CD4-positive, alpha-beta T cell treated with Interleukin-4 for 4 hours (primary cell): ENCODE data around the gene MRPL38.

Source experiments
- DNase-seq: peaks from one replicate; pipeline ENCODE4 v3.0.0-alpha.2; 2020

The MRPL38 gene

DNA sequence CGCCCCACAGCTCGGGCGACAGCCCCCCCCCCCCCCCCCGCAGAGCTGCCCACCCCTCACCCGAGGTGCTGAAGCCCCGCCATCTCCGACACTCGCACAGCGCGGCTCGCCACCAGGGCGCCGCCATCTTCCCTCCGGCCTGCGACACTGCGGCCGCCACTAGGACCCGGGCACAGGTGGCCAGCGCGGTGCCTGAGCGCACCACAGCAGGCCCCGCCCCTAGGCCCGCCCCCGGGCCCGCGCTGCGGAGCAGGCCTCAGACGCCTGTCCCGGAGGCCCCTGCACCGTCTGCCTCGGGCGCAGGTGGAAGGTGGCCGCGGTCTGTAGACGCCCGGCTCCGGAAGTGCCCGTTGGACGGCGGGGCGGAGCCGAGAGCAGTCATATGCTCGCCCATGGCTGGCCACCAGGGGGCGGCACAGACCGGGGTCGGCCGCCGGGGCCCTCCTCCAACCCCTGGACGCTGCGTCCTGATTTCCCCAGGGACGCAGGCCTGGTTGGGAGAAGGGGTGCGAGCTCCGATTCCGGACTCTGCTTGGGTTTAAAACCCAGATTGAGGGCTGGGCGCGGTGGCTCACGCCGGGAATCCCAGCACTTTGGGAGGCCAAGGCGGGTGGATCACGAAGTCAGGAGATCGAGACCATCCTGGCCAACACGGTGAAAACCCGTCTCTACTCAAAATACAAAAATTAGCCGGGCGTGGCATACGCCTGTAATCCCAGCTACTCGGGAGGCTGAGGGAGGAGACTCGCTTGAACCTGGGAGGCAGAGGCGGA lies at the start of gene MRPL38:
Gene MRPL38 (minus strand): TSS at position 136 of the 773 bp plus-strand sequence. CDS start 9 bp downstream, at position 127.
- DNase-seq = peak; percentile 94

DNA sequence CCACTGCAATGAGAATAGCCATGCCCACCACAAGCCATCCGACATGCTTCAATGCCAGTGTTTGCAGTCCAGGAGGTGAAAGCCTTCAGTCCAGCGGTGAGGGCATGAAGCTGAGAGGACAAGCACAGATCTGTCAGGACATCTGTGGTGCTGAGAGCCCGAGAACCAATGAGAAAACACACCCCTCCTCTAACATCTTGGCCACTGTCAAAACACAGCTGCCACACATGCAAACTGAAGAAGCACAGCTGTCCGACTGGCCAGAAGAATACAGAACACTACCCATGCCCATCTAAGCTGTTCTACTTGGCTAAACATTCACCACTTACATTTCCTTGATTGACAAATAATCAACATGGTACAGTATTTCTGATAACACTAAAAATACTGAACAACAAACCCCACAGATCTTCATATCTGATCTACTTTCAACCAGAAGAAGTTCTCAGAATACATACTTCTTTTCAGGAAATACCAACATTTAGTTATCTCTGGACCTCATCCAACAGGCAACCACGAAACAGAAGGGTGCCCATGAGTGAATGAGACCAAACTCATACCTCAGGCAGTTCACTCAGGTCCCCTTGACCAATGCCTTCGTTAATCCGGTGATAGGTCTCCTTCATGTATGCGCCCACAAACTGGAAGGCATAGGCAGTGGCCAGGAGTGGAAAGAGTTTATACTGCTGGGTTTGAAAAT lies 46.3 kb upstream of the MRPL38 start:
- no peak for DNase-seq

GRCh38 chr17:75950421-75950820 lies 45.7 kb upstream of the MRPL38 start:
- no peak for DNase-seq

GRCh38 chr17:75945211-75945610 lies 40.5 kb upstream of the MRPL38 start:
- no peak for DNase-seq

- DNase-seq = no peak
Measured at GRCh38 chr17:75943491-75943890, 38.8 kb upstream of the MRPL38 start.

- DNase-seq = no peak
Measured at GRCh38 chr17:75942473-75942872, 37.8 kb upstream of the MRPL38 start.

DNA sequence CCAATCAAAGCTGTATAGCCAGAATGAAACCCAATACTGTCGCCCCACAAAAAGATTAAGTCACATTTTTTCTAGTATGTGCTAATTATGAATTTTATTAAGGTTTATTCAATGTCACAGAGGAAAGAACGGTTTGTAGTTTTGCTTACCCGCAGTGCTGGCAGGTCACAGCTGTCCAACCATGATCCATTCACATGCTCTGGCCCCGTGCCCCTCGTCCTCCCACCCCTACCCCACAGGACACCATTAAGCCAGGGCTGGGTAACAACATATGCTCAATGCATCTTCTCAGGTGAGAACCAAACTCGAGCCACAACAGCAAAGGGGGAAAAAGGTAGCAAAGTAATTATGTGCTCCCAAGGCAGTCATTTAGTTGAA lies 36.7 kb upstream of the MRPL38 start:
- no peak for DNase-seq

DNA sequence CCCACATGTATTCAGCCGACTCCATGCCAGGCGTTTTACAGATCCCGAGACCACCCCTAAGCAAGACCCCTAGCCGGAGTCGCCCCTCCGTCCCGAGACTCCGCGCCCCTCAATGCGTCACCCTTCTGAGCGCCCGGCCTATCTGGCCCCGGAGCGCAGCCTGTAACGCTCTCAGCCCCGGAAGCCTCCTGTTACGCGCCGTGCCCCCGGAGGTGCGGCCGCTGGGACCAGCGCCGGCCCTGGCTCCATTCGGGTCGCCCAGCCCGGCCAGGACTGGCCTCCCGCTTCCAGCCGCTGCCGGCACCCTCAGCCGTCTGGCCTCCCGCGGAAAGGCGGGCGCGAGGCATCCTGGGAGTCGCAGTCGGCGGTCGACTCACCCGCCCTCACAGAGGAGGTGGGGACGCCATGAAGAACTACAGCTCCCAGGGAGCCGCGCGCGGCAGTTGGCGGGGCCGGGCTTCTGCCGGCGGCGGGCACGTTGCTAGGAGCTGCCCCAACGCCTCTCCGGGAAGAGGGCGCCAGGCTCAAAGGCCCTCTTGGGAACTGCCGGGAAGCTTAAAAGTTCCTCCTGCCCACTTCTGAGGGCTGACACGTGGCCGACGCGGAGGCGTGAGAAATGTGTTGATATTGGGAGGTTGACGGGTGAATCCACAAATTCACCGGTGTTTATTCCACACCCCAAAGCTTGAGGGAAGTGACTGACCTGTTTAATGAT lies 36.2 kb upstream of the MRPL38 start, which contains the start of gene FBF1:
Gene FBF1 (minus strand): TSS at position 316 of the 715 bp plus-strand sequence. CDS start 2,893 bp downstream, outside the sequence.
- DNase-seq = peak; percentile 84

- DNase-seq = no peak
Measured at GRCh38 chr17:75937652-75938051, 33.0 kb upstream of the MRPL38 start.

DNA sequence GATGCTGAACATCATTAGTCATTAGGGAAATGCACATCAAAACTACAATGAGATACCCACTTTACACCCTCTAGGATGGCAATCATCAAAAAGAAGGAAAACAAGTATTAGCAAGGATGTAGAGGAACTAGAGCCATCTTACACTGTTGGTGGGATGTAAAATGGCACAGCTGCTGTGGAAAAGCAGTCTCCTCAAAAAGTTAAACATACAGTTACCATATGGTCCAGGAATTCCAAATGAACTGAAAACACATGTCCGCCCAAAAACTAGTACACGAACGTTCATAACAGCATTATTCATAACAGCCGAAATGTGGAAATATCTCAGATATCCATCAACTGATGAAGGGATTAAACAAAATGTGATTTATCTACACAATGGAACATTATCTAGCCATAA lies 29.1 kb upstream of the MRPL38 start:
- no peak for DNase-seq

GRCh38 chr17:75932852-75933251 lies 28.2 kb upstream of the MRPL38 start:
- DNase-seq = no peak

GRCh38 chr17:75931062-75931461 lies 26.4 kb upstream of the MRPL38 start:
- DNase-seq = no peak

DNA sequence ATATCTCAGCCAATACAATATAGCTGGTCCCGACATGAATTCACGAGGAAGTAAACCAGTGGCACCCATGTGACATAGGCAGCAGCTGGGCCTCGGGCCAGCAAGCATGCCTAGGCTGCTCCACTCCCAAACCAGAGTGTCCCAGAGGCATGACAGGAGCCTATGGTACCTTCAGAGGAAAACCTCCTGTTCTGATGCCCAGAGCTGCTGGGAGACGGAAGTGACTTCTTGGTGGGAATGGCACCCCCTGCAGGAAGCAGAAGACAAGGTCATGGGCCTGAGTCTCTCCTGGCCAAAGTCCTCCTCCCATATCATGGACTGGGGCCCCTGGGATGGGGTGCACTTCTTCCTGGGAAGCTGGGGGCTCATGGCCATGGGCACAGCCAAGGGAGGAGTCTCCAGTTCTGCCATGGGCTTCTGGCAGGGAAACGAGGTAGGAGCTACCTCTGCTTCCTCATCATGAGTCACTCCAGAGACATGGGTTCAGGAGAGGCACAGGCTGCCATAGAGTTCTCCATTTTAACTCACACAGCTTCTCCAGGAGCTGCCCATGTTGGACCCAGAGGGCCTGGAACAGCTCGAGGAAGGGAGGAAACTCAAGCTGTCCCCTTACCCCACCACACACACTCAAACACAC lies 22.7 kb upstream of the MRPL38 start:
- no peak for DNase-seq

DNA sequence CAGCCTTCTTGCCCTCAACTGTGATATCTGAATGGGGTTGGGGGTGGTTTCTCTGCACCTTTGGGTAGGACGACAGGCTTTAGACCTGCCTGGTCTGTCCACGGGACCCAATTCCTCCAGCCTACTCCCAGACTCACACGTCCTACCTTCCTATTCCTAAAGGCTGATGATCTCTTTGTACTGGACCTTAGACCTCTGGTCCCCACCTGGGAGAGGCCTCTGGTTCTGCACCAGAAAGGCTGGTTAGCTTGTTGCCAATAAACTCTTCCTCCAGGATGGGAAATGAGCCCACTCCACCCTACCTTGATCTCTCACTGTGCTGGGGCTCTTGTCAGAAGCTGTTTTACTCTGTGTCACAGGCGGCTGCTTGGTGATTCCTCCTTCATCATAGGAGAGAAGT lies 21.8 kb upstream of the MRPL38 start:
- DNase-seq = no peak

GRCh38 chr17:75925912-75926311 lies 21.2 kb upstream of the MRPL38 start:
- no peak for DNase-seq

DNA sequence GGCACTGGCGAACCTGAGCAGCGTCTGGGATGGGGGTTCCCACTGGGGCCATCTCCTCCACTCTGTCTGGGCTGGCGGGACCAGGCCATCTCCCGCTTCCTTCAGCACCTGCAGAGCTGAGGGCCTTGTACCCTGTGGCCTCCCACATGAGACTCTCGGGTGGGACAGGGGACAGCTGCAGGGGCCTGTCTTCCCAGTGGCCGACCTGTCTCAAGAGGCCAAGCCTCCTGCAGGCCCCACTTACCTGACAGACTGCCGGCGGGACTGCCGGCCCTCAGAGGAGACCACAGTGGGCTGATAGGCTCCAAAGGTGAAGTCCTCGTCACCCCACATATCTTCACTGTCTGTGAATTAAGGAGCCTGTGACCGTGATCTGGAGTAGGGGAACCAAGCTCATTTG lies 20.4 kb upstream of the MRPL38 start:
- no peak for DNase-seq

GRCh38 chr17:75922963-75923874 lies 18.5 kb upstream of the MRPL38 start:
- no peak for DNase-seq

GRCh38 chr17:75922173-75922961 lies 17.7 kb upstream of the MRPL38 start:
- DNase-seq = no peak

DNA sequence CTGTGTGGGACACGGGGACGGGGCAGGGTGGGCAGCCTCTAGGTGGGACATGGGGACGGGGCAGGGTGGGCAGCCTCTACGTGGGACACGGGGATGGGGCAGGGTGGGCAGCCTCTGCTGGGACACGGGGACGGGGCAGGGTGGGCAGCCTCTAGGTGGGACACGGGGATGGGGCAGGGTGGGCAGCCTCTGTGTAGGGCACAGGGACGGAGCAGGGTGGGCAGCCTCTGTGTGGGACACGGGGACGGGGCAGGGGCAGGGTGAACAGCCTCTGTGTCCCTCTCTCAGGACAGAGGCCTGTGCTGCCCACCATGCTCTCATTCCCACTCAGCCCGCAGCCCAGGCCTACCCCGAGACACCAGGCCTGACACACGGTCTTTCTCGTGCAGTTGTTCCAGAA lies 16.9 kb upstream of the MRPL38 start:
- no peak for DNase-seq

DNA sequence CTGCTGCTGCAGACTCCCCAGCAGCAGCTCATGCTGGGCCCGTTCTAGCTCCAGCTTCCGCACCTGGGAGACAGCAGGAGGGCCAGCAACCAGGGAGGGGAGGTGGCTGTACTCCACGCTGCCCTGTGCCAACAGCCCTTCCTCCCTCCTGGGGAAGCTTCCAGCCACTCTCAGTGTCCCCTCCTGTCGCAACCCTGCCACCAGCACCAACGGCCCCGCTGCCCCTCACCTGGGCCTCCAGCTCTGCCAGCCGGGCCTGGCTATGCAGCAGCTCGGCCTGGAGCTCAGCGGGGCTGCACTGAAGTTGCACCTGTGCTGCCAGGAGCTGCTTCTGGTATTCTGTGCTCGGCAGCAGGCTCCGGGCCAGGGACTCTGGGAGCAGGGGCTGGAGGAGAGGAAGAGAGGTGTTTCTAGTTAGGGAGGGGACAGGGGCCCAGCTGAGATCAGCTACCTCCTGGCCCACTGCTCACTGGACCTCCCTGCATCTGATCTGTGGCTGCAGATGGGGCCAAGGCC lies 15.4 kb upstream of the MRPL38 start:
- DNase-seq = no peak

DNA sequence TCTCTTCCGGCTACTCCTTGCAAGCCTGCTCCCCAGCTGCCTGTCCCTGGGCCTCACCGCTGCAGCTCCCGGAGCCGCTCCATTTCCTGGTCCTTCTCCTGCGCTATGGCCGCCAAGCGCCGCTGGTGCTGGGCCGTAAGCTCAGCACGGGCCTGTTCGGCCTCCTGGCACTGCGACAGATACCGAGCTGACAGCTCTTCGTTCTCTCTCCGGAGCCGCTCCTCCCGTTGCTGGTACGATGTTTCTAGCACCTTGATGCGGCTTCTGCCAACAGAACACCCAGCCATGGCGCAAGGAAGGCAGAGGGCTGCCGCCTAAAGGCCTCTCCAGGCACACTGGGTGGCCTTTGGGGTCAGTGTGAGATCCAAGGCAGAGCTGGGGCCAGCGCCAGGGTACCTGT lies 14.9 kb upstream of the MRPL38 start:
- no peak for DNase-seq
